NCI-H2196 treated with DMSO at 0.1 percent for 48 hours (cell line): Measurements from ENCODE around the gene COASY.

Experiments
- DNase-seq: peaks from one replicate; lab custom pipeline; 2025; ENCODE audit not compliant: unreplicated experiment; lab: John Stamatoyannopoulos, UW

COASY gene

DNA sequence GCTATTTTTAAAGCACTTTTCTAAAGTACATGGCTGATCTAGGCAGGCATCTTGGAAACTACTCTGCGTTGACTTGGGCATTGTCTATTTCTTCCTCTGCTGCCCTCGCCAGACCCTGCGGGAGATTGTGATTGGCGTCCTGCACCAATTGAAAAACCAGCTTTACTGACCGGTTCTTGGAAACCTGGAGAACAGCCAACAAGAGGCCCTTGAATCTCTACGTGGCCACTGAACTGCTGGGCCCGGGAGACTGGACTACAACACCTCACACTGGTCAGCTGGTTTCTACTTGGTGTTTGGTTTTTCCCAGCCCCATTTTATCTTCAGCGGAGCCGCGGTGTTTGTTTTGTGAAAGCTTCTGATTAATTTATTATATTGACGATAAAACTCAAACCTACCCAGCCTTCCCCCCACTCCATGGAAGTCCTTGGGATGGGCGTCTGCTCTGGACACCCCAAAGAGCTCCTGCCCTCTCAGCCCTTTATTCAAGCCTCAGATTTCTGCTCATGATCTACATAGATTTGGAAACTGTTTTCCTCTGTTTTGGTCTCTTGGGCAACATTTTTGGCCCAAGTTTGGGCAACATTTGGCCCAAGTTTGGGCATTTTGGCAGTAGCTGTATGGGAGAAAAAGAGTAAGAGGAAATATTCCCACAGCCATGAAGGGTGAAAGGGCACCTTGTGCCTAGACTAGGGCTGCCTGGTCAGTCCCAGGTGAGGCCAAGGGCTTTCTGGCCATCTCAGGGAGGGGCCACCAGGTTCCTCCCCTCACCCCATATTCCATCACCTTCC lies 9.7 kb downstream of the COASY start:
- no peak for DNase-seq

GRCh38 chr17:42573095-42573494 lies 11.1 kb downstream of the COASY start:
- DNase-seq, result no peak

GRCh38 chr17:42574463-42574862 lies 12.5 kb downstream of the COASY start:
- DNase-seq, result no peak

- no peak for DNase-seq
Measured at GRCh38 chr17:42577140-42577531, 15.2 kb downstream of the COASY start.

DNA sequence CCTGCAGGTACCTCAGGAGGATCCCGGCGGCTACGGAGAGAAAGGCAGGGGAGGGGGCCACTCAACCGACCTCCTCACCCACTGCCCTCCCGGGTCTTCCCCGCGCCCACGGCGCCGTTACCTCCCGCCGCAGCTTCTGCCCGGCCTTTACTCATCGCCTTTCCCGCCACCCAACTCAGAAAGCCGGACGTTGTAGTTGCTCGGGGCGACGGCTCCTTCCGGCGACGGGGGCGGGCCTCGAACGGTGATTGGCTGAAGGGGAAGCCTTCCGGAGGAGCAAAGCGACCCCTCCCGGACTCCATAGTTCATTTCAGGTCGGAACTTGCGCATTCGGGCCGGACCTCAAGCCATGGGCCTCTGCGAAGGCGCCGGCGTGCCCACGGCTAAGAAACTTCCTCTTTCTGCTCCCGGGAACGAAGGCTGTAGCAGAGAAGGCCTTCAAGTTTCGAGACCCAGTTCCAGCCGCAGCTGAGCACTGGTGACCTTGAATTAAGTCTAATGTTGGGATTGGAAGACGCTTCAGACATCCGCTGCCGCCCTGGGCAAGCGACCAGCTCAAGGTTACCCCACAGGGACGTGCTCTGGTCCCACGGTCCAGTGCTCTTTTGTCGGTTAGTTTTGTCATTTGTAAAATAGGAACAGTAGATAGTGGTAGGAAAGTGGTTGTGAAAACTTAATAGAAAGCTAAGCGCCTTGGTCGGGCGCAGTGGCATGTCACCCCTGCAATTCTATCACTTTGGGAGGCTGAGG lies 15.8 kb downstream of the COASY start, which contains the start of gene PSMC3IP:
PSMC3IP (minus strand) TSS at position 198 of the 750 bp plus-strand sequence; CDS start at position 155, 43 bp downstream.
- DNase-seq, result peak; percentile 68

- DNase-seq, result peak; percentile 34
Measured at GRCh38 chr17:42578282-42578869, 16.4 kb downstream of the COASY start.

DNA sequence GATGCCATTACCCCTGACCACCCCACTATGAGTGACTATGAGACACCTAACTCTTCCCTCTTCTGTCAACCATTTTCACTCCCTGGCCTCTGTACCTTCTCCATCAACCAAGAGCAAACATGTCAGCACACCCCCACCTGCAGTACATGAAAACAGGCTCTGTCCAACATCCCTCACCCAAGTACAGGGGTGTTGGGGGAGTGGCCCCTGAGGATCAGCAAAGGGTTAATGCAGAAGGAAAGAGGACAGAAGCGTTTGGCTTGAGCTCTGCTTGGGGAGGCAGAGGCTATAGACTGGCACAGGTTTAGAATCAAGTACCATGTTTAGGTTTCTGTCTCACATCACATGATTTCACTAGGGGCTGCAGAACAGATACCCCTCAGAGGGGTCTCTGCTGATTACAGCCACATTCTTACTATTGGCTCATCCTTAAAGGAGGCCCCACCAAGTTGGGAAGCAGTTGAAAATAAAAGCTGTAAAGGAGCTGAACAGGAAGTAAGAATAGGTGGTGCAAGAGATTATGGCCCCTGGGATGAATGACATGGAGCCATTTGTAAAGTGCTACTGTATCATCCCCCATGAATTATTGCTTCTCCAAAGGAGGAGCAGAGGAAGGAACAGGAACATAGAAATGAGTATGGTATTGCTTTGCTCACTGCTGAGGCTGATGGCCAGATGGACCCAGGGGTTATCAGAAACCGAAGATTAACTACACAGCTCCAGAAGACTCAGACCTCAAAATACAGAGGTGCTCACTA lies 18.0 kb downstream of the COASY start:
- no peak for DNase-seq

- no peak for DNase-seq
Measured at GRCh38 chr17:42581744-42582270, 19.9 kb downstream of the COASY start.

GRCh38 chr17:42584880-42585279 lies 22.9 kb downstream of the COASY start:
- no peak for DNase-seq

GRCh38 chr17:42585353-42585752 lies 23.4 kb downstream of the COASY start:
- no peak for DNase-seq

DNA sequence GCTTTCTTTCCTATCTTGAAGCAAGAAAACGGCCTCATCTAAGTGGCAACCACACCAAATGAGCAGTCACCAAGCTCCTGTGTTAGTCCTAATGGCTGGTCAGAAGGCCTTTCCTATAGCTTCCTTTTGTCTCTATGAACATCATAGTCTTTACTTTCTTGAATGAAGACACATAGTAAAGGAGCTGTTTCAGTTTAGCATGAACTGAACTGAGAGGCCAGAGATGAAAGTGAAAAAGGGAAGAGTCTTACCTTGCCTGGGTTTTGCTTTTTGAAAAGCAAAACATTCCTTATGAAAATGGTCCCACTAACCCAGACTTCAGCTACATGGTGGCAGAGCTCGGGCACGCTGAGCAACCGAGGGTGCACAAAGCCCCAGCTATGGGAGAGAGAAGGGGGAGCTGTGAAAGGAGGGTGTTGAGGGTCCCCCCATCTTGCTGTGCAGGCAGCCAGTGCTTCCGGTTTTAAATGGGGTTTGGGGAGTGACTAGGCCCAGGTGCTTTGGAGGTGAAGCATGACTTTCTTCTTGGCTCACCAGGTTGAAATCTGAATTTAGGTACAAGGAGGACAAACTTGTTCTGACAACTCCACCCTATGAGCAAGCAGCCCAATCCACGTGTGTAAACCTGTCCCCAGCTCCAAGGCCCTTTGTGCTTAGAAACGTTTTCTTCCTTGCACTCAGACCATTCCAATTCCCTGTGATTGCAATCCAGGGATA lies 24.7 kb downstream of the COASY start:
- DNase-seq, result no peak

- DNase-seq, result no peak
Measured at GRCh38 chr17:42590886-42591285, 28.9 kb downstream of the COASY start.

DNA sequence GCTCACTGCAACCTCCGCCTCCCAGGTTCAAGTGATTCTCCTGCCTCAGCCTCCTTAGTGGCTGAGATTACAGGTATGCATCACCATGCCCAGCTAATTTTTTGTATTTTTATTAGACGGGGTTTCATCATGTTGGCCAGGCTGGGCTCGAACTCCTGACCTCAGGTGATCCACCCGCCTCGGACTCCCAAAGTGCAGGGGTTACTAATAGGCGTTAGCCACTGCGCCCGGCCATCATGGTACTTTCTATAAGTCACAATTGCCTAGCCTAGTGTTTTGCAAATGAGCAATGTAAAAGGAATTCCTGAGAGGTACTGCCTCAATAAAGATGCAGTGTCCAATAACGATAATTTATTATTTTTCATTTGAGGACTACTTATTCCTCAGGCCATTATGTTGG lies 29.5 kb downstream of the COASY start:
- DNase-seq, result no peak

DNA sequence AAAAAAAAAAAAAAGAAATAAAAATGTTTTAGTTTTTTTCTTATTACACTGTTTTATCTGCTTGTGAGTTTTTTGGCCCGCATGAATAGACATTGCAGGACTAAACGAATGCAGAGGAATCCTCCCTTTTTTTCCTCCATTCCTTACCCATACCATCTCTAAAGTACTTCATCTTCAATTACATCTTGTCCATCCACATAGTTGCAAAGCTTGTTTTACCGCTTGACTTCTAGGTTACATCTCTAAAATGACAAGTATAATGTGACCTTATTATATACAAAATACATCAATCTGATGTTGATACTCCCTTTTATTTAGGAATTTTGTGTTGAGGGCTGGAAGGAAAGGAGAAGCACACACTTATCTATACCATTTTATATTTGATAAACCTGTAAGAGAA lies 34.4 kb downstream of the COASY start:
- no peak for DNase-seq

DNA sequence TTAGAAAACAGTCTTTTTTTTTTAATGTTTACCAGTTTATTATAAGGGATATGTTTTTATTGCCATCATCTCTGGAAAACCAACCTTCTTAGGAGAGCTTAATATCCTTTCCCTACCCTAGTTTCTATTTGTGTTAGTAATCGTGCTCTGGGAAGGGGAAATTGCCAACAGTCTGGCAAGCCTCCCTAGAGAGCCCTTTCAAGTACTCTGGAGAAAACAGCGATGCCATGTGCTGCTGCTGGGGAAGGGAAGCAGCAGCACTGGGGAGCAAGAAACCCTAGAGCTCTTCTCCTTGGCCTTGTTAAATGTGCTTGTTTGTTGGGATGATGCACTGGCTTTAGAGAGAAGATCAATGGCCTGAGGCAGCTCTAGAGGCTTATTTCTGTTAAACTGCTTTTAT lies 37.0 kb downstream of the COASY start:
- DNase-seq, result peak; percentile 19

DNA sequence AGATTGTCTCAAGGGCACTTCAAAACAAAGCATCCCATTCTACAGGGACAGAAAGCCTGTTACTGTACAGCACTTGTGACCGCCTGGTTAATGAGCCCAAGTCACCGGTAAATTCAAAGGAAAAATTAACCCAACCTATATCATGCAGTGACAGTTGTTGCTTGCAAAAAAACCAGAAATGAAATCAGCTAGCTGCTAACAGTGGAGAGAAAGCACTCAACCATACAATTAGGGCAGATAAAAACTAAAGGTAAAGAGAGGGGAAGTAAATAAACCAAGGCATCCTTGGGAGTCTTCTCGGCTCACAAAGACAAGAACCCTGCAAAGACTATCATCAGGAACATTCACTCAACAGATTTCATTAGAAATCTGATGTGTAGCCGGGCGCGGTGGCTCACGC lies 41.4 kb downstream of the COASY start:
- no peak for DNase-seq

DNA sequence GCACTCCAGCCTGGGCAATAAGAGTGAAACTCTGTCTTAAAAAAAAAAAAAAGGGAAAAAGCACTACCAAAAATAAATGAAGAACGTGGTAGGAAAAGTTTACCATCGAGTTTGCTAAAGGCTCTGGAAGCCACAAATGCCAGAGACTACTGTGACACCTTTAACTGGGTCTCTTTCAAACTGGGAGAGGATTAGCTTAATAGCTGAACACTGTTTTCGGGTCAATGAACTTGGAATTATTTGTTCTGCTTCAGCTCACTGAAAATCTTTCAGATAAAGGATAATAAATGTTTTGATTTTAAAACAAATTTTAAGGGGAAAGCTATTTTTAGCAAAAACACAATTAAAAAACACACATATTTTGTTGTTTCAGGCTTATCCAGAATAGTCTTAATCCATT lies 45.8 kb downstream of the COASY start:
- DNase-seq, result no peak

- no peak for DNase-seq
Measured at GRCh38 chr17:42608305-42609181, 46.6 kb downstream of the COASY start.

GRCh38 chr17:42609182-42609813 lies 47.4 kb downstream of the COASY start, which contains the start of the genes RETREG3 and TUBG1:
RETREG3 (minus strand) TSS chr17:42609374; CDS start chr17:42609324, 50 bp downstream.
TUBG1 (plus strand) TSS chr17:42609683; CDS start chr17:42609738, 55 bp downstream.
- DNase-seq, result peak; percentile 78
